Activated CD4-positive, alpha-beta T cell treated with anti-CD3 and anti-CD28 coated beads for 1 hour (primary cell): ENCODE data around the gene ZNF384.

ENCODE experiments used
- DNase-seq: peaks from one replicate; pipeline ENCODE4 v3.0.0-alpha.2; 2020

Gene ZNF384

GRCh38 chr12:6698352-6699046, 9.3 kb upstream of the ZNF384 start:
- no peak for DNase-seq

GRCh38 chr12:6697584-6698351, 8.6 kb upstream of the ZNF384 start:
- DNase-seq: no peak

DNA sequence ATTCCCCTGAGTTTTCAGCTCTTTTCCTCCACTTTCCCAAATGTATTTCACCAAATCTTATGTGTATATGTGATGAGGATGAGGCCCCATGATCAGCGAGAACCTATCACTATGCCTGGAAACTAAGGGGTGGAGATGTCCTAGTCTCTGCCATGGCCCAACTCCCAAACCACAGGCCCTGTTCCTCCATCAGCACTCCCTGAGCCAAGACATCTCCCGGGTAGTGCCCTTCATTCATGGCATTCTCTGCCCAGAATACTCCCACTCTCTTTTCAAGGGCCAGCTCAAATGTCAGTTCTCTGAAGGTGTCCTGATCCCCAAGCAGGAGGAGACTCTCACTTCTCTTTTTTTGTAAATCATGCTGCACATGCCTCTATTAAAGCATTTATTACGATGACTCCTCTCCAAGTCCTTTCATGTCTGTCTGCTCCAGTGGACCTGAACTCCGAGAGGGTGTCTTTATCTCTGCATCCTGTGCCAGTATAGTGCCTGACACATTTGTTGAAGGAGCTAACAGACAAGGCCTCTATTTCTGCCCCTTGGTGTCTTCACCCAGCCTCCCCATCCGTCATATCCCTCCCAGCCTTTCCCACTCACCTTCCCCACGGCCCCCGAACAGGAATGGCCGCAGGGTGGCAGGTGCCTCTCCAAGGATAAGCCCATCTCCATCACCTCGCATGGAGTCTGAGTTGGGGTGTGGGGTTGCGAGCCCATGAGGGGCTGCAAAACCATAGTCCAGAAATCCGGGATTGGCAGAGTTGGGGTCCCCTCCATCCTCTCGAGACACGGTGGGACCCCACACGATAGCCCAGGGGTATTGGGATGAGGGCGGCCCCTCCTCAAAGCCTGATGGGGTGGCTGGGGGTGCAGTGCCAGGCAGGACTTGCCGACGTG, 7.8 kb upstream of the ZNF384 start:
- no peak for DNase-seq

- no peak for DNase-seq
Measured at GRCh38 chr12:6695313-6696045, 6.3 kb upstream of the ZNF384 start.

DNA sequence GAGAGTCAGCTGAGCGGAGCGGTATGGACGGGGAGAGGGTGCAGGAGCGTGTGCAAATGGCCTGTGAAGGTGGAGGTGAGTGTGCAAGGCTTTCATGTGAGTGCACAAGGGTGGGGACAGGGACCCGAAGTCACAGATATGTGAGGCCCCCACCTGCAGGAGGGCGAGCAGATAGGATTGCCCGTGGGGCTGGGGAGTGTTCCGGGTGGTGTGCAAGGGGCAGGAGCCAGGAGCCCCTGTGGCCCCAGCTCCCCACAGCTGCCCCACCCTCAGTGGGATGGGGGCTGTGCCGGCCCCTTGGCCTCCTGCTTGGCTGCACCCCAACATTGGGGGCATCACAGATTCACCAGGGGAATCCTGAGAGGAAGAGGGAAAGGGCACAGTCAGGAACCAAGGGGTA, 5.5 kb upstream of the ZNF384 start:
- no peak for DNase-seq

DNA sequence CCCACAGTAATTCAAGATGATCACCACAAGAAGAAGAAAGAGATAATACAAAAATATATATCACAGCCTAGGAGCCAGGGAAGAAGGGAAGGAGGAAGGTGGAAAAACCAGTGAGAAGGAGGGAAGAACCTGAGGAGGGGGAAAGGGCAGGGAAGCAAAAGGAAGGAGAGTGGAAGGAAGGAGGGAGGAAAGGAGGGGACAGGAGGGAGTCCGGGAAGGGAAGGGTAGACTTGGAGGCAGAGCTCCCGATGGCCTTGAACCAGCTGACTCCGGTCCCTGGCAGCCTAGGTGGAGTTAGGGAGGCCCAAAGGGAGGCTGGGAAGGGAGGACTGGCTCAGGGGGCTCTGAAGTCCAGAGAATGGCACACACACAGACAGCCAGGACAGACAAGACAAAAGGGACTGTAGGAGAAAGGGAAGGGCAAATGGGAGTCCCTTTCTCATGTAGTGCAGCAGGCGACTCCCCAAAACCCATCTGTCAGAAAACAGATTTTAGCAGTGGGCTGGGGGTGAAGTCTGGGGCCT, 4.7 kb upstream of the ZNF384 start:
- no peak for DNase-seq

DNA sequence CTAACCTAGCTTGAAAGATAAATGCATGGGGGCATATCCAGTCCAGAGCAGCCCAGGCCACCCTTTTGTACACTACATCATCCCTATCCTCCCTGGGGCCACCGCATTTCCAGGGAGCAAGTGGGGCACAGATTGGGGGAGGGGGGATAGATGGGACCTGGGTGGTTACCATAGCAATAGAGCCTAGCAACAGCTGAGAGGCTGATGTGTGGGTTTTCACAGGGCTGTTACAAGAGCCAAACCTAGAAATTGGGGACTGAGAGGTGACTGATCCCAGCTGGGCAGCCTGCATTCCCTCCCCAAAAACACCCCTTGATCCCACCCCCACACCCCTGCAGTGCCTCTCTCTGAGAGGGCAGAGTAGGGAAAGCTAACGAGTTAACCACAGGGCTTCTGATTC, 3.7 kb upstream of the ZNF384 start:
- no peak for DNase-seq

DNA sequence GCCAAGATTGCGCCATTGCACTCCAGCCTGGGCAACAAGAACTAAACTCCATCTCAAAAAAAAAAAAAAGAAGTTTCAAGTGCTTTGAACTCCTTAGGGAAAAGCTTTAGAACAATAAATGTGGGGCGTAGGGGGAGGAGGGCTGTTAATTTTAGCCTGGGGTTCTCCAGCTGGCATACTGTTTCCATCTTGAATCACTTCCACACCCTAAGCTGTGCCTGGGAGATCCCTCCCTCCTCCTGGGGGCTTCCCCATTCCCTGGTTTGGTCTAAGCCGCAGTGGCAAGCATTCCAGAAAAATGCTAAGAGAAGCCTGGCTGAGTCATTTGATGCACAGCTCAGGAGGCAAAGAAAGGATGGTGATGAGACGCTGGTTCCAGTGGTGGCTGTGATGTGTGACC, 2.3 kb upstream of the ZNF384 start:
- no peak for DNase-seq

- no peak for DNase-seq
Measured at GRCh38 chr12:6688543-6688998, 604 bp downstream of the ZNF384 start.

DNA sequence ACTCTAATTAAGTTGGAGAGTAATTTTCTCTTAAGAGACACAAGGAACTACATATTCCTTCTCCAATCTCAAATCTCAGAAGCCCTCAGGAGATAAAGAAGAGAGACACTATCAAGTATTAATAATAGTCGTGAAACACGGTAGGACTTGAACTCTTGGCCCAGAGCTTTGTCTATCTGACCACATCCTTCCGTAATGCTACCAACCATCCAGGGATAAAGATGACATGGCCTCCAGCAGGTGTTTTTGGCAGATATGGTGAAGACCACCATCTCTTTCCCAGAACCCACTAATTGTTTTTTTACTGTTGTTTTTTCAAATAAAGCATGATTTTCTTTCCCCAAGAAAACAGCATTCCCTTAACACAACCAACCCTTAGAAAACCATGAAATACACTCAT, 3.4 kb downstream of the ZNF384 start:
- no peak for DNase-seq

GRCh38 chr12:6684609-6685008, 4.6 kb downstream of the ZNF384 start:
- no peak for DNase-seq

DNA sequence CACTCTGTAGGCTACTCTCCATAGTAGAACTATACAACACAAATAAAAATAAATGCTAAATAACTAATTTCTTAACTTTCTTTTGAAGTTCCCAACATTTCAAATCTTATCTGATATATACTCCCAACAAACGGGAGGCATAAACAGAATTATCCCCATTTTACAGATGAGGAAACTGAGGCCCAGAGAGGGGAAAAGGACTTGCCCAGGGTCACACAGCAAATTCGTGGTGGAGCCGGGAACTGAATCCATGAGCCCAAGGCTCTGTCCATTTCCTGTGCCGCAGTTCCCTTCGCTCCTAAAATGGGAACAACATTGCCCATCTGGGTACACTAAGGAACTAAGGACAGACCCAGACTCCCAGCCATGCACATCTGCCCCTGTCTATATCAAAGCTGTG, 12.2 kb downstream of the ZNF384 start:
- DNase-seq: no peak

DNA sequence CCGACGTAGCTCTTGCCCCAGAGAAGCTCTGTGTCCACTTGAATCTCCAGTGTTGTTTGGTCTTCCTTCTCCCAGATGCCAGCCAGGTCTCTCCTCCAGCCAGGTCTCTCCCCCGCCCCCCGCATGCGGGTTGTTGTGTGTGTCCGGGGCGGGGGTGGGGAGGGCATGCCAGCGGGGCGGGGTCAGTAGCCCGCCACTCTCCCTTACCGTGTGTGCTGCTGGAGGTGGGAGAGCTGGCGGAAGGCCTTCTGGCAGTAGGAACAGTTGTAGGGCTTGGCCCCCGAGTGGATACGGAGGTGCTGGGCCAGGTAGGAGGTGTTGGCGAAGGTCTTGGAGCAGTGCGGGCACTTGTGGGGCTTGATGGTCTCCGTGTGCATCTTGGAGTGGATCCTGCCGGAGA, 17.0 kb downstream of the ZNF384 start:
- no peak for DNase-seq

DNA sequence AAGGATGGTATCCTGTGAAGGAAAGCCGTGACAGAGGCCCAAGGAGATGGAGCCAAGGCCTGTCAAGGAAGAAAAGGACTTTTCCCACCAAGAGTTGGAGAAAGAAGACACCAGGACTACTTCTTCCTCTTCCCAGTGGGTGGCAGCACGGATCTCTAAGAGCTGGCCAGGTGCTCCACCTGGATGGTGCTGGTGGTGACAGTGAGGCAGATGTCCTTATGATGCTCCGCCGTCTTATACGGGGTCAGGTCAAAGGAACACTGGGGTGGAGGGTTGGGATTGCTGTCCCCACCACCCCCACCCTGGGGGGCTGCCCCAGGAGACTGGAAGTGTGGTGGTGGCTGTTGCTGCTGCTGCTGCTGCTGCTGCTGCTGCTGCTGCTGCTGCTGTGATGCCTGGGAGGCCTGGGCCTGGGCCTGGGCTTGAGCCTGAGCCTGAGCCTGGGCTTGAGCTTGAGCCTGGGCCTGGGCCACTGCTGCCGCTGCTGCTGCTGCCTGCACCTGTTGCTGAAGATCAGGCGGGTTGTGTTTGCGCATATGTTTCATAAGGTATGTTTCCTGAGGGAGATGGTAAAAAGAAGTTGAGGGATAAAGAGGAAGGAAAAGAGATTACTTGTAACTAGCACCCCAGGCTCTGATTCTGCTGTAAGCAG, 21.5 kb downstream of the ZNF384 start:
- DNase-seq: no peak

GRCh38 chr12:6666211-6666610, 23.0 kb downstream of the ZNF384 start:
- no peak for DNase-seq

DNA sequence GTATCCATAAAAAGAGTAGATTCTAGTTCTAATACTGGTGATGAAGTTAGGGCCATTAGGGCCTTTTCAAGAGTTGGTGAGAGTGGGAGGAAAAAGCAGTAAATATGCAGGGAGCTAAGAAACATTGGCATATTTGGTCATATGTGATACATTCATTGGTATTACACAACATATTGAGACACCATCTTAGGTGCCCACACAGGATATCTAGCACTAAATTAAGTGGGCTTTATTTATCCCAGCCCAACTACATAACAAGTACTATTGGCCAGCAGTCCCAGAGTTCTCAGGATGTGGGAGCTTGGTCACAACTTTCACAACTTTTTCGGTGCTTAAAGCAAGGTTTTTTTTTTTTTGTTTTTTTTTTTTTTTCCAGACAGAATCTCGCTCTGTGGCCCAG, 24.3 kb downstream of the ZNF384 start:
- DNase-seq: no peak

DNA sequence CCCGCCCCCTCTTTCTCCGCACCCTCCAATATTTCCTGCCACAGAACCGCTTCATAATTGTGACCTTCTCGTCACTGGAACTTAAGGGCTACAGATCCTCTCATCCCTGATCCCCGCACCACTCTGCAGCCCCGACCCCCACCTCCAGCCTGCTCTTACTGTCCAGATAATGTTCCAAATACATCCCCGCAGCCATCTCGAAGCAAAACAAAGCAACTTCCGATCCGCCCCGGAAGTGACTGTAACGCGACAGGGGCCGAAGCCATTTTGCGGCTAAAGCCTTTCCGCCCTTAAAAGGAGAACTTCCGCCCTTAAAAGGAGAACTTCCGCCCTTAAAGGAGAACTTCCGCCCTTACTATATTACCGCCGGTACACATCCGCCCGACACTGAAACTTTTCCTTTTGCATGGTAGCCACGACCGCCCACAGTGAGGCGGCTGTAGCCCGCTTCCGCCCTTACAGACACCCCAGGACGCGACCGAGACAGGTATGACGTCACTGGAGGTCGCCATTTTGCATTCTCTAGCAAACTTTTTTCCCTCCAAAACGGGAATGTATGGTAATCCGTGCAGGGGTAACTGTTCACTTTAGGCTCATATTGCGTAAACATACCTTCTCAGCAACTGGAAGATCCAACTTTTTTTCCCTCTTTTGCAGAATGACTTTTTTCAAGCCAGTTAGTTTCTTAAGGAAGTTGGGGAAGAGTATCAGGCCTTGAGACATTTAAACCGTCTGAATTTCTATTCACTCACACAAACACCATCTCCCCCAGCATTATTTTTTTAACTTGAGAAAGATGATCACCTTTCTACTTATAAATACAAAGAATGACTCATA, 26.1 kb downstream of the ZNF384 start, which contains the start of gene ING4:
TSS of gene ING4 (minus strand) at position 214 of the 837 bp plus-strand sequence. CDS start at position 196, 18 bp downstream.
- DNase-seq: peak; percentile 94

DNA sequence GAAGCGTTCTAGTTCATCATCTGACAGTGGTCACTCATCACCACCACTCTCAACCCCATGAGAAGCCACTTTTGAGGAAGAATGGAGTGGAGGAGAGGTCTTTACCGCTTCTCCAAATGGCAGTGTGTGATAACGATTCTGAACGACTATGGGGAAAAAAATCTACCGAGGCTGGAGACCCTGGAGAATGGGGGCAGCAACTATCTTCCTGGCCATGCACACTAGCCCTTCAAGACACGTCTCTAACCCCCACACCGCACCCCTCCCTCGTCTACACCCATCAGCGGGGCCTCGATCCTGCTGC, 26.6 kb downstream of the ZNF384 start:
- no peak for DNase-seq

GRCh38 chr12:6653987-6654386, 35.2 kb downstream of the ZNF384 start:
- DNase-seq: no peak

DNA sequence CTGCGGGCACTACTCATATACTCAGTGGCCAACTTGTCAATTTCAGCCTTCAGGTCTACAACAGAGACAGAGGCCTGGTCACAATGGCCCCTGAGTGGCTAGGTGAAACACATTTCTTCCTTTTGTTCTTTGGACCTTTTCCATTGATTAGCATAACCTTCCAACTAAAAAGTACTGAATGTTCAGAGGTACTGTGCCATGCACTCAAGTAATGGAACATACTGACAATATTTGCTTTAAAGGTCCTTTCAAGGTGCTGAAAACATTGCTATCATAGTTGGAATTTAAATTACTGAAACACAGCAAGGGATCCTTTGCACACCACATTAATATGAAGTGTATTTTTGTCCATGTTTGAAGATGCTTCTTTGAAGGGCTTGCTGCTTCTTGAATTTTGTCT, 35.8 kb downstream of the ZNF384 start:
- DNase-seq: no peak

GRCh38 chr12:6652391-6652790, 36.8 kb downstream of the ZNF384 start:
- no peak for DNase-seq
